ENCODE results near the gene METTL9. TPM values are rescaled to one million over a fixed set of nuclear protein-coding genes. Genes with fewer than 3 reads are reported as not detected.
"Not testable (repeated sequence)": the region's sequence is repeated elsewhere in the genome, so short reads cannot be mapped to it uniquely, and the experiment has no call there.

Gene METTL9
- total RNA-seq, 1 donor from 2014 or later = 175 TPM

DNA sequence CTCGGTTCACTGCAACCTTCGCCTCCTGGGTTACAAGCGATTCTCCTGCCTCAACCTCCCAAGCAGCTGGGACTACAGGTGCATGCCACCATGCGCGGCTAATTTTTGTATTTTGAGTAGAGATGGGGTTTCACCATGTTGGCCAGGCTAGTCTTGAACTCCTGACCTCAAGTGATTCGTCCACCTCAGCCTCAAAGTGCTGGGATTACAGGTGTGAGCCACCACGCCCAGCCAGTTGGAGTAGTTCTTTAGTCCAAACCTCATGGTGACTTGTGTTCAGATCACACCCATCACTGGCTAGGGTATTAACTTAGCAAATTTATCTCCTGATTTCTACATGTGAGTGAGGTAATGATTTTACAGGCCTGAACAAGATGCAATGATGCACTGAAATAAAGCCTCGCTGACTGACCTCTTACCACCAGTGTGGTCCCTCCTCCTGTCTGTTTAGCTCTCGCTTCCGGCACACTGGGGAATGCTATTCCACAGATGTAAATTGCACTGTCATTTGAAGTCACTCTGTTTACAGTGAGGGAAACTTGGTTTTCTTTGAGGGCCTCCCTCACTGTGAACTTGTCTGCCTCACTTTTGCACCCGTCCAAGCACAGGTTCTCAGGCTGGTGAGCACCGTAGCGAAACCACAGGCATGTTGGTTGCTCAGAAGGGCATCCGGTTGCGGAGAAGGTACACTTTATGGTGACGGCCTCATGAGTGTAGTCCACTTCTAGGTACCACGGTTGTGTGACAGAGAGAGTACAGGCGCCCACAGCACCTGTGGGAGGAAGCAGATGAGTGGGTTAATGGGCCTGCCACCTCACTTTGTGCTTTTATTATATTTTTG is 47.6 kb downstream of the METTL9 start:
- H3K36me3 Mint-ChIP-seq (ENCODE audit: low read depth) = no peaks in the 10 kb centered on the region
- no peak overlapping the region for H3K4me3 Mint-ChIP-seq
- H3K27ac Mint-ChIP-seq (ENCODE audit: unreplicated experiment) = no peak overlapping the region
- no peaks in the 10 kb centered on the region for H3K27me3 Mint-ChIP-seq (ENCODE audit: low read depth)
- DNase-seq (ENCODE audit: low read depth, low spot score) = no peak
- peaks cover 3% of the 10 kb centered on the region for H3K4me1 Mint-ChIP-seq
- H3K9me3 Mint-ChIP-seq = no peaks in the 10 kb centered on the region
- TF ChIP-seq, protein P1, sequence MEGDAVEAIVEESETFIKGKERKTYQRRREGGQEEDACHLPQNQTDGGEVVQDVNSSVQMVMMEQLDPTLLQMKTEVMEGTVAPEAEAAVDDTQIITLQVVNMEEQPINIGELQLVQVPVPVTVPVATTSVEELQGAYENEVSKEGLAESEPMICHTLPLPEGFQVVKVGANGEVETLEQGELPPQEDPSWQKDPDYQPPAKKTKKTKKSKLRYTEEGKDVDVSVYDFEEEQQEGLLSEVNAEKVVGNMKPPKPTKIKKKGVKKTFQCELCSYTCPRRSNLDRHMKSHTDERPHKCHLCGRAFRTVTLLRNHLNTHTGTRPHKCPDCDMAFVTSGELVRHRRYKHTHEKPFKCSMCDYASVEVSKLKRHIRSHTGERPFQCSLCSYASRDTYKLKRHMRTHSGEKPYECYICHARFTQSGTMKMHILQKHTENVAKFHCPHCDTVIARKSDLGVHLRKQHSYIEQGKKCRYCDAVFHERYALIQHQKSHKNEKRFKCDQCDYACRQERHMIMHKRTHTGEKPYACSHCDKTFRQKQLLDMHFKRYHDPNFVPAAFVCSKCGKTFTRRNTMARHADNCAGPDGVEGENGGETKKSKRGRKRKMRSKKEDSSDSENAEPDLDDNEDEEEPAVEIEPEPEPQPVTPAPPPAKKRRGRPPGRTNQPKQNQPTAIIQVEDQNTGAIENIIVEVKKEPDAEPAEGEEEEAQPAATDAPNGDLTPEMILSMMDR (conservative IDR thresholded peaks at IDR 0.05) = no peak

- no peak for DNase-seq (ENCODE audit: low read depth, low spot score)
- TF ChIP-seq, protein P1 (conservative IDR thresholded peaks at IDR 0.05) = no peak
- H3K27ac Mint-ChIP-seq (ENCODE audit: unreplicated experiment) = no peak overlapping the region
- no peaks in the 10 kb centered on the region for H3K9me3 Mint-ChIP-seq
- H3K4me3 Mint-ChIP-seq = no peak overlapping the region
- no peaks in the 10 kb centered on the region for H3K27me3 Mint-ChIP-seq (ENCODE audit: low read depth)
- peaks cover 3% of the 10 kb centered on the region for H3K4me1 Mint-ChIP-seq
- peaks cover 2% of the 10 kb centered on the region for H3K36me3 Mint-ChIP-seq (ENCODE audit: low read depth)
Observed at GRCh38 chr16:21647562-21648164, 48.3 kb downstream of the METTL9 start.

GRCh38 chr16:21649826-21650406 is 50.5 kb downstream of the METTL9 start:
- not testable (repeated sequence) for H3K27ac Mint-ChIP-seq (ENCODE audit: unreplicated experiment); H3K4me1 Mint-ChIP-seq; H3K36me3 Mint-ChIP-seq (ENCODE audit: low read depth); H3K27me3 Mint-ChIP-seq (ENCODE audit: low read depth); DNase-seq (ENCODE audit: low read depth, low spot score); H3K9me3 Mint-ChIP-seq; H3K4me3 Mint-ChIP-seq

GRCh38 chr16:21650521-21650920 is 51.1 kb downstream of the METTL9 start:
- TF ChIP-seq, protein P1 (conservative IDR thresholded peaks at IDR 0.05) = no peak
- Mint-ChIP-seq H3K36me3 (ENCODE audit: low read depth) (peaks cover 7% of the 10 kb centered on the region), H3K27ac (ENCODE audit: unreplicated experiment) (no peak overlapping the region), H3K27me3 (ENCODE audit: low read depth) (no peaks in the 10 kb centered on the region), H3K9me3 (no peaks in the 10 kb centered on the region), H3K4me1 (peaks cover 3% of the 10 kb centered on the region), H3K4me3 (no peak overlapping the region)
- no peak for DNase-seq (ENCODE audit: low read depth, low spot score)

- no peak for DNase-seq (ENCODE audit: low read depth, low spot score)
- Mint-ChIP-seq H3K4me1 (peaks cover 3% of the 10 kb centered on the region), H3K27me3 (ENCODE audit: low read depth) (no peaks in the 10 kb centered on the region), H3K27ac (ENCODE audit: unreplicated experiment) (no peak overlapping the region), H3K4me3 (no peak overlapping the region), H3K9me3 (no peaks in the 10 kb centered on the region), H3K36me3 (ENCODE audit: low read depth) (peaks cover 7% of the 10 kb centered on the region)
- TF ChIP-seq, protein P1 (conservative IDR thresholded peaks at IDR 0.05) = no peak
Observed at GRCh38 chr16:21651515-21651914, 52.1 kb downstream of the METTL9 start.

DNA sequence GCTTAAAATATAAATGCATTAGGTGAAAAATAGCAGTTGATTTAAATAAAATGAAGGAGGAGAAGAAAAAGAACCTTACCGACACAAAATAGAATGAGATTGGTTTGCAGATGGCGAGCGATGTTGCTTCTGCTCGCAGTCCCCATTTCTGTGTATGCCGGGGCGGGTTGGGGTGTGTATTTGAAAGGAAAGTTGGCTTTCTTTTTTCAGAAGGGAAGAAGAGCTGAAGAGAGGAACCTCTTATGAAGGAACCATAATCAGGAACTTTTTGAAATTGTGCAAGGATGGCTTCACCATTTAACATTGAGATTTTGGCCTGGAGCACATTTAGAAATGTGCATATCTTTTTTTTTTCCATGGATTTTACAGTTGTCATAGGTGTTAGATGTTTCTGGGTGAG is 53.1 kb downstream of the METTL9 start, which contains the start of gene IGSF6:
Gene IGSF6, minus strand, starts transcription at position 156 of the 400 bp plus-strand sequence. Its CDS starts 10 bp downstream, at position 146.
- H3K9me3 Mint-ChIP-seq = no peaks in the 10 kb centered on the region

More for the DNA sequence above, 53.1 kb downstream of the METTL9 start, which contains the start of gene IGSF6:
- no peak for DNase-seq (ENCODE audit: low read depth, low spot score)
- TF ChIP-seq, protein P1 (conservative IDR thresholded peaks at IDR 0.05) = no peak
- H3K4me1 Mint-ChIP-seq = peaks cover 8% of the 10 kb centered on the region
- no peak within 1 kb of the TSS for H3K4me3 Mint-ChIP-seq
- no peak within 1 kb of the TSS for H3K27ac Mint-ChIP-seq (ENCODE audit: unreplicated experiment)
- H3K27me3 Mint-ChIP-seq (ENCODE audit: low read depth) = no peaks in the 10 kb centered on the region
- H3K36me3 Mint-ChIP-seq (ENCODE audit: low read depth) = peaks cover 7% of the 10 kb centered on the region
